SH-SY5Y (cell line): Measurements from ENCODE around the gene ZNF74.

ENCODE experiments used
- GATA2 ChIP-seq: IDR thresholded peaks from 2 replicates; pipeline ENCODE4 v1.6.1; 2011; ENCODE audit warnings: mild to moderate bottlenecking, low read depth, low read length
- GATA3 ChIP-seq: IDR thresholded peaks from 2 replicates; pipeline ENCODE4 v1.6.1; 2011; ENCODE audit warnings: low read depth, mild to moderate bottlenecking, low read length, moderate library complexity

GRCh38 chr22:20405931-20406685, 12.2 kb downstream of the ZNF74 start:
- TF ChIP-seq GATA2: no peak
- TF ChIP-seq GATA3: no peak
